ENCODE data around the gene C15orf40. TPM values are rescaled to one million over a fixed set of nuclear protein-coding genes. Genes with fewer than 3 reads are reported as not detected.
"Not testable (repeated sequence)": the region's sequence is repeated elsewhere in the genome, so short reads cannot be mapped to it uniquely, and the experiment has no call there.

The C15orf40 gene
- polyA plus RNA-seq, 4 donors = 25.2 to 35.7 (median 29.0) TPM

DNA sequence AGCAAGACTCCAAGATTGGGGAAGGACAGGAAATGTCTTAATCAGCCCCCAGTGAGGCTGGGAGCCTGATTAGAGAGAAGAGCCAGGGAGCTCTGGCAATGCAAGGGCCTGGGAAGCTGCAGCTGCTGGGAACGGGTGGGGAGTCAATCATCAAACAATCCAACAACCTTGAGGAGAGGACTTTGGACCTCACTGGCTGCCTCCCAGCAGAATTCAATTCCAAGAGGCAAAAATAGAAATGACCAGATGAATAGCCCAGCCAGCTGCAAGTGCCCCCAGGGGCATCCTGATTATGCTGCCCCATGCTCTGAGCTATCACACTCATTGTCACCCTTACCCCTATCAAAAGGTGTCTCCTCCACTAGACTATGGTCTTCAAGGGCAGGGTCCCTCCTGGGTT is 52.8 kb downstream of the C15orf40 start:
- DNase-seq (ENCODE audit: low read depth in 4 of 4, low spot score in 3 of 4) = no peak

DNA sequence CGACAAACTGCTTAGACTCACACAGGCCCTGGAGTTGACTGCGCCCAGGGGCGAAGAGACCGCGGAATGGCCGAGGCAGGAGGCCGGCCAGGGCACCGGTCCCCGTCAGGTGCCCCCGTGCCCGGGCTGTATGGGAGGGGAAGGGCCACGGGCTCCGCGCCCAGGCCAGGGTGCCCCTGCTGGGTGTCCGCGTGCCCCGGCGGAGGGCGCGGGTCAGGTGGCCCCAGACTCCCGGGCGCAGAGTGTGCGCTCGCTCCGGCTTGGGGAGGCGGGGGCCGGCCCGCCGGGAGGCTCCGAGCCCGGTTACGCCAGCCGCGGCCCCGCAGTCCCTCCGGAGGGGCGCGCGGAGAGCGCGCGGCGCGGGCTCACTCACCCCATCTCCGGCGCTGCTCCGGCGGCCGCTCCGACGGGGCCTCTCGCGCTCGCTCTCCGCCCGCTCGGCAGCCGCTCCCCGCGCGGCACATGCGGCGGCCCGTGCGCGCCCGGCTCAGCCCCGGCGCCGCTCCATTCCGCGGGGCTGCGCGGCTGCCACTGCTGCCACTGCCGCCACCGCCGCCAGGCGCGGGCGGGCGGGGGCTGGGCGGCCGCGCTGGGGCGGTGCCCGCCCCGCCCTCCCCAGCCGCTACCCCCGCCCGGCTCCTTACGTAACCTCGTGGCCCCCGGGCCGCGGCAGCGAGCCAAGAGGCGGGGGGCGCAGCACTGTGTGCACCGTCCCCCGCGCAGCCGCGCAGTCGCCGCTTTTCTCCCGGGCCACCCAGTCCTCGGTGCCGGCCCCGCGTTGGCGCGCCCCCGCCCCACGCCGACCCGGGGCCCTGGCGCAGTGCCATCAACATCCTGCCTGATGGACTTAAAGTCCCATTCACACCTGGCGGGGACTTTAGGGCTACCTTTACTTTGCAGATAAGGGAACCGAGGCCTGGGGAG is 59.0 kb downstream of the C15orf40 start, which contains the start of gene HOMER2:
HOMER2 (minus strand) TSS at position 563 of the 924 bp plus-strand sequence; CDS start at position 378, 185 bp downstream.
- DNase-seq (ENCODE audit: low read depth in 4 of 4, low spot score in 3 of 4) = no peak

DNA sequence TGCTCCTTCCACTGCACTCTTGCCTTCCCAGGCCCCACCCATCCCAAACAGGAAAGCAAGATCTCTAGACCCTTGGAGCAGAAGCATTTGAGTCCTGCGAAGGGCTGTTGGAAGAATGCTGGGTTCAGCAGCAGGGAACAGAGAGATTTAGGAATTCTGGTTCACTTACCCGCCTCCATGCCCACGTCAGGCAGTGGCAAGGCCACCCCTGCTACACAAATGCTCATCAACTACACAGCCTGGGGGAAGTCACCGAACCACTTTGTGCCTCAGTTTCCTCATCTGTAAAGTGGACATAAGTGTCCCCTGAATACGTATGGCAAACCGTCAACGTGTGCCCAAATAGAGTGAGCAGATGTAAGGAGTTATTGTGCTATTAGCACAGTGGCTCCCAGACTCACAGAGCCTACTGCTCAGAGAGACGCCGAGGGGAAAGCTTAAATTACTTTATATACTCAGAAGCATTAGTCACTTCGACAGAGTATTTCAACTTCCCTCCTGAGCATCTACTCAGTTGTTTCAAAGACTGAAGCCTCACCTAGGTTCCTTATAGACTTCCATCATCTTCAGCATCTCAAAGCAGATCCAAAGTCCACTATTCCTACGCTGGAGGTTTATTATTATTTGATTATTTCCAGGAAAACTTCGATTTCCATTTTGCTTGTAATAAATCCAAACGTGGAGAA is 59.8 kb downstream of the C15orf40 start:
- DNase-seq (ENCODE audit: low read depth in 4 of 4, low spot score in 3 of 4) = no peak

DNA sequence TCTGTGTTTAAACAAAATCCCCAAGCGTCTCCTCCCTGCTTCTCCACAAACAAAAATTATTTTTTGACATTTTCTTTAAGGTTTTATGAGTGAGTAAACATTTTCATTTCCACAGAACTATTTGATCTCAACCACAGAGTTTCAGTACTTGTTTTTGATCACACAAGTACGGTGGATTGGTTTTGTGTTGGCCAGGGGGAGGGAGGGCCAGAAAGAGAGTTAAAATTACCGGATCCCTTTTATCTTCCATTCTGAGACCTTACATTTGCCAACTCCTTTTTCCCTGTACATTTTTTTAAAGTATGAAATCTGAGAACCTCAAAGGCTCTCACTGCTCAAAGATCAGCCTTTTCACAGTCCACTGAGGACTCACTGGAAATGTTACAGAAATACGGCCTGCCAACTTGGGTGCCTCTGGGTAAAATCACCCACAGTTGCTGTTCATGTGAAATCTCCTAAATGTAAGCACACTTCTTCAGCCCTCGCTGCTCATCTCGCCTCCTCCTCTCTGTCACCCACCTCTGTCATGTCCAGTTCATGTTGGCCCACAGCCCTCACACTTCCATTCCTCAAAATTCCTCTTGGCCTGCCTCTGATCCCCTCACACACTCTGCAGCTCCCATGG is 60.6 kb downstream of the C15orf40 start:
- DNase-seq (ENCODE audit: low read depth in 4 of 4, low spot score in 3 of 4) = no peak

DNA sequence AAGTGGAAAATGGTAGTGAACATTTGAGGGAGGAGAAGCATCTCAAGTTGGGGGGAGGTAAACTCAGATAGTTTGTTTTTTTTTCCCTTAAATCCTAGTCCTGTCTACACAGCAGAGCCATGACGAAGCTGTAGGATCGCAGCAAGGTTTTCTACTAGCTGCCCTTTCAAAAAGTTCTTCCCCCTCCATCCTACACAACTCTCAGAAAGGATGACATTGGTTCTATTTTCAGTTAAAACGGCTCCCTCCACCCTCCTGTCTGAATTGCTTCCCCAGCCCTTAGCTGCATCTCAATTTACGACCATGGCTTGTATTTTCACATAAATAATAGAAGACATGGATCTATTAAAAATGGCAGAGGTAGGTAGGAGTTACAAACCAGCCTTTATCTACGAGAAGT is 61.1 kb downstream of the C15orf40 start:
- no peak for DNase-seq (ENCODE audit: low read depth in 4 of 4, low spot score in 3 of 4)

DNA sequence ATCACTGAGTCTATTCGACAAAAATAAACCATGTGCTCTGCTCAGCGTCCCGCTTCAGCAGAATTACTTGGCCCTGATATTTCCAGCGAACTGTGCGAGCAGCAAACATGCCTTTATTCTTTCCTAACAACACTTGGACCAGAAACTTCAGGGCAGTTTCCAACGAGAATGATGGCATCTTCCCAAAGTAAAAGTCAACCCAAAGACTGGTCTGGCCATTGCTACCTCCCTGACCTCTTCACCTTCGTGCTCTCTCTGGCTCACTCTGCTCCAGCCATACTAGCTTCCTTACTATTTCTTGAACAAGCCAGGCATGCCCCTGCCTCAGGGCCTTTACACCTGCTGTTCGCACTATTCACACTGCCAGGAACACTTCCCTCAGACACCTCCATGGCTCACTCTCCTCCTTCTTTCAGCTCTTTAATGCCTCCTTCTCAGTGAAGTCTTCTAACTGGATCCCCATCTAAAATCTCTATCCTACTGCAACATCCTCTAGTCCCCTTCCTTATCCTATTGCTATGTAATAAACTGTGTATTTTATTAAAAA is 65.2 kb downstream of the C15orf40 start:
- no peak for DNase-seq (ENCODE audit: low read depth in 4 of 4, low spot score in 3 of 4)

DNA sequence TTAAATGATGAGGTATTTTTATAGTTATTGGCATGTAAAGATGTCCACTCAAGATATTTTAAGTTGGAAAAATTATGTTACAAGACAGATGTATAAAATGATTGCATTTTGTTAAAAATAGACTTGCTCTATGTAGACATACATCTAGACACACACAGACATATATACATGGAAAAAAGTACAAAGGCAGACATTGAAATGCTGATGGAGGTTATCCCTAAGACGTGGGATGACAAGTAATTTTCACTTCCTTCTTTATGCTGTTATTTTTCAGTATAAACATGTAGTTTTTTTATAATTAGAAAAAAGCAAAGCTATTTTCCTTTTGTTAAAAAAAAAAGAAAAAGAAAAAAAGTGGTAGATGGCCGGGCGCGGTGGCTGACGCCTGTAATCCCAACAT is 66.1 kb downstream of the C15orf40 start:
- DNase-seq (ENCODE audit: low read depth in 4 of 4, low spot score in 3 of 4) = no peak

DNA sequence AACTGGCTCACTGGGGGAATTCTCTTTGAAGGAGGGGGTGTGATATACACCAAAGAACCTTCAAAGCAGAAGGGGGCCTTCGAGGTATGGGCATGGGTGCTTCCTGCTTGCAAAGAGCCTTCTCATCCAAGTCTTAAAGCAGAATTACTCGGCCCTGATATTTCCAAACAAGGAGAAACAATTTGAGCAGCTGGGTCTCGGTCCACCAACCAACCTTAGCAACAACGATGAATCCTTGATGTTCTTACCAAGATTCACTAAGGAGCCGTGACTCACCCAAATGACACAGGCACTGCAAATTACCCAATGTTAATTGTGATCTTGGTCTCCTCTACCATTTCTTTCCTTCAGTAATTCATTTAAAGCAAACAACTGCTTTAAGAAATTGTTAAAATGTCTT is 66.6 kb downstream of the C15orf40 start:
- no peak for DNase-seq (ENCODE audit: low read depth in 4 of 4, low spot score in 3 of 4)

DNA sequence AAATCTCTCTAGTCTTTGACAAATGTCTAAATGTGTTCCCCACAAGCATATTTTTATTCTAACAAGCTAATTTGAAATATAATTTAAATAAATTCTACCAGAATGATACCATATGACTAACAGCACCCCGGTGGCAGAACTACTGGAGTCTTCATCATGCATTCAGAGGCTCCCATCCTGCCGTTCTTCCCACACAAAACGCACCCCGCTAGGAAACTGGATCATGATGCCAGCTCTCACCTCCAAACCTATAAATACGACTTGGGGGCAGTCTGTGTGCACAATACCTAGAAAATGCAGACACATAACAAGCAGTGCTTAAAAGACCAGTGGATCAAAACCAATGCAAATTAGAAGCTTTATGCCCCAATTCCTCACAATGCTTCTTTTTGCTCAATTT is 67.4 kb downstream of the C15orf40 start:
- DNase-seq (ENCODE audit: low read depth in 4 of 4, low spot score in 3 of 4) = no peak

DNA sequence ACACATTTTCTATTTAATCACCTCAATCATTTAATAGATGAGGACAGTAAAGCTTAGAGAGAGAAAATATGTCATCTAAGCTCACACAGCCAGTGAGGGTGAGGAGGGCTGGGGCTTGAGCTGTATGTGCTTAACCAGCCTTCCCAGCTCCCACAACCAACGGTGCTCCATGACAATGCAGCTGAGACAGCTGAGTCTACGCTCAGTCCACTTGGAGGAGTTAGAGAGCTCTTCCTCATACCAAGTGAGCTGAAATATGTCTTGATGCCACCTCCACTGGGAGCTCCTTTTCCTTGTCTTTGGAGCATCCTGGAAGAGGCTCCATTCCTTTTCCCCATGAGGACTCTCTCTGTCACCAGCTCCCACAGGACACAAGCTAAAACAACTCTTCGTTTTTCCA is 68.3 kb downstream of the C15orf40 start:
- DNase-seq (ENCODE audit: low read depth in 4 of 4, low spot score in 3 of 4) = no peak

DNA sequence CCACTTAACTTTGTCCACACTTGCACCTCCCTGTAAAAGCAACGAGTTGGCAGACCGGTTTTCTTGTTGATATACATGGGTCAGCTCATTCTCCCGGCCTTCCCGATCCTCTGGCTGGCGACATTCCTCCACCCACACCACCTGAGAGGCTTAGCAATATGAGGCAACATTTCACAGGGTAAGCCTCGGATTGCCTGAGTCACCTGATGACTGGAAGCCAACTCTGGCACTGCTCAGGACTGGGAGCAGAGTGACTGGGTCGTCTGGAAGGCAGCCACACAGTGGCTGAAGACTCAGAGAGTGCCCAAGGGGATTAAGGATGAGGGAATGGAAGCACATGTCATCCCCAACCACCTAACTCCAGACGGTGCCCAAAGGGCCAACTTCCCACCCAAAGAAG is 68.7 kb downstream of the C15orf40 start:
- DNase-seq (ENCODE audit: low read depth in 4 of 4, low spot score in 3 of 4) = no peak

DNA sequence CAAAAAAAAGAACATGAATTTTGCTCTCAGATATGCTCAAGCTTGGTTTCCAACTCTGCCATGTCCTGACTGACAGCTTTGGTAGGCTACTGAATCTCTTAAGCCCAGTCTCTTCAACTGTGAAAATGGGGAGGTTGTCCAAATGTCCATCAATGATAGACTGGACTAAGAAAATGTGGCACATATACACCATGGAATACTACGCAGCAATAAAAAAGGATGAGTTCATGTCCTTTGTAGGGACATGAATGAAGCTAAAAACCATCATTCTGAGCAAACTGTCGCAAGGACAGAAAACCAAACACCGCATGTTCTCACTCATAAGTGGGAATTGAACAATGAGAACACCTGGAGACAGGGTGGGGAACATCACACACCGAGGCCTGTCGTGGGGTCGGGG is 71.8 kb downstream of the C15orf40 start:
- DNase-seq (ENCODE audit: low read depth in 4 of 4, low spot score in 3 of 4) = not testable (repeated sequence)

Other genes with a start within 250 kb of the C15orf40 start
- under 1 TPM; 0.04 to 0.29 (median 0.10) TPM for gene FSD2, start 205.6 kb downstream of the C15orf40 start, polyA plus RNA-seq (ENCODE audit: insufficient read length in 4 of 4)
- 10 to 100 TPM; 11.0 to 14.1 (median 12.0) TPM for gene WHAMM, start 202.0 kb downstream of the C15orf40 start, polyA plus RNA-seq (ENCODE audit: insufficient read length in 4 of 4)
- gene HOMER2, start 58.9 kb downstream of the C15orf40 start, polyA plus RNA-seq (ENCODE audit: insufficient read length in 4 of 4) = 10 to 100 TPM; 25.9 to 28.3 (median 27.7) TPM
- 10 to 100 TPM; 42.7 to 49.9 (median 46.6) TPM for gene RAMAC, start 25.4 kb downstream of the C15orf40 start, polyA plus RNA-seq (ENCODE audit: insufficient read length in 4 of 4)
- 10 to 100 TPM; 64.3 to 81.0 (median 79.8) TPM for gene BTBD1, start 55.6 kb upstream of the C15orf40 start, polyA plus RNA-seq (ENCODE audit: insufficient read length in 4 of 4)
- 1 to 10 TPM; 1.6 to 2.5 (median 1.8) TPM for gene TM6SF1, start 96.0 kb upstream of the C15orf40 start, polyA plus RNA-seq (ENCODE audit: insufficient read length in 4 of 4)
- gene HDGFL3, start 196.2 kb upstream of the C15orf40 start, polyA plus RNA-seq (ENCODE audit: insufficient read length in 4 of 4) = 10 to 100 TPM; 87.9 to 93.6 (median 90.8) TPM